T1000 (cell line): ENCODE data around the gene MYH13.

Experiments
- DNase-seq: peaks from one replicate; lab custom pipeline; 2025; ENCODE audit warnings: mixed read lengths; lab: John Stamatoyannopoulos, UW

Gene MYH13

DNA sequence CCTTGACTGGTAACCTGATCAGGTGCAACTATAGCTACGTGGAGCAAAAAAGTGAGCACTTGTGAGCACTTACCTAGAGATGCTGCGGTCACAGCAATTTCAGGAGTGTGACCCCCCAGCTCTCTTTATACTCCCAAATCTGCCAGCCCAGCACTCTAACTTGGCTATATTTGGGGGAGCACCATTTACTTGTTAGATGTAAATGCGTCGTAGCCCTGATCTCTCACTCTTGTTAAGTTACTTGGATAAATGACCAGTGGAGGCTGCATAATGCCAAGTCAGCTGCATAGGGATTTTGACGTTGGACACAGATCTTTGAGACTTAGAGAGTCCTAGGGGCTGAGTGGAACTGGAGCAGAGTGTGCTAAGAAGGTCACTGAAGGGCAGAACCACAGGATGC is at the start of gene MYH13:
TSS of gene MYH13 (minus strand) at position 101 of the 400 bp plus-strand sequence. CDS start 8,476 bp downstream, outside the sequence.
- no peak for DNase-seq

DNA sequence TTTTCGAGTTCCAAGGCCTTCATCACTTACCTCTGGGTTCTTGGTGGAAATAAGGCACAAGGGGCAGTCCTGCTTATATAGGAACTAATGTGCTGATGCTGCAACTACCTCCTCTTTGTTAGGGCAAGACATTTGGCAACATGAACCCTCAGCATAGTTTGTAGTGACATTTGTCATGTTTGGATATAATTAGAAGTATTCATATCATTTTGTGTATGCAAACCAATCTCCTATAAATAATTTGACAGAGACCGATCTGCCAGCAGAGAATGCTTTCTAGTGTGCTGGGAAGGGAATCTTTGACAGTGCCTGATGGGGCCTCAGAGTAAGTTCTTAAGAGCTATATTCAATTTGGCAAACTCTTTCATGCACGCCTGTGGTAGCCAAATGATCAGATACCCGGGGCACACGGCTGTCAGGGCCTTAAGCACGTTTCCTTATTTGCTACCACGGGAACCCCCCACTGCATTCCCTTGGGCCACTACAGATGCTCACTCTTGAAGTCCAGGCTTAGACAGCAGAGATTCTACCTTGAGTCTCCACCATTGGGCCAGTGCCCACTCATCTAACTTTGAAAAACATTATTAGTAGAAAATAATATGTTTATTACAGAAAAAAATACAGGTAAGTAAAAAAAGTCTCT is 49.2 kb upstream of the MYH13 start, which contains the start of gene MYH8:
TSS of gene MYH8 (minus strand) at position 51 of the 643 bp plus-strand sequence. CDS start 1,723 bp downstream, outside the sequence.
- DNase-seq: no peak

DNA sequence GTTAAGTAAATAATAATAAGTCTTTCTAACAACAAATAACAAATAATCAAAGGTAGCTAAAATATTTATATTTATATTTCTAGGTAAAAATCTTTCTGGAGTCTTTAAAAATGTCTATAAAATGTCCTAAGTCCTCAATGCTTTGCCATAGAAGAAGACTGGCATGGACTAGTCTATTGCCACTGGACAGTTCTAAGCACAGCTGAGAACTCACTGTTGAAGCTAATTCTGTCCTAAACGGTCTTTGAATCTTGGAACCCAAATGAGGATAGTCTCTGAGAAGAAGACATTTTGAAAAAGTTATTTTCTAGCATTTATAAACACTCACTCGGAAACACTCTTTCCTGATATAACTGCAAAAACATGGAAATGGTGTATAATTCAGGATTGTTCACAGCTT is 48.4 kb upstream of the MYH13 start:
- DNase-seq: no peak

DNA sequence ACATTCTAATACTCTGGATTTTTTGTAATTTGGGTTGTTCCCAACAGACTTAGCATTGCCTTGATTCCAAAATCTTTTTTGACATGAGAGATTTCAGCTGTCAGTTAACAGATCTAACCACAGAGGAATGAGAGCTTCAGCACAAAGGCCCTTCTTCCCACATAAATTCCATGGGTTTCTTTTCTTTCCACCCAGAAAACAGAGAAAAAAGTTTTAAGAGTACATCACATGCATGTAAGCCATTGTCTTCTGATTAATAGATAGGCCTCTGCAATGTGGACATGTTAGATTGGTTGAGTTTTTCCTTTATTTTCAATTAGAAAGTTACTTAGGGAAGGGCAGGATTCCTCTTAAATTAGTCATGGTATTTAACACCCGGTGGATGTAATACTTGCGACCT is 48.0 kb upstream of the MYH13 start:
- DNase-seq: no peak

DNA sequence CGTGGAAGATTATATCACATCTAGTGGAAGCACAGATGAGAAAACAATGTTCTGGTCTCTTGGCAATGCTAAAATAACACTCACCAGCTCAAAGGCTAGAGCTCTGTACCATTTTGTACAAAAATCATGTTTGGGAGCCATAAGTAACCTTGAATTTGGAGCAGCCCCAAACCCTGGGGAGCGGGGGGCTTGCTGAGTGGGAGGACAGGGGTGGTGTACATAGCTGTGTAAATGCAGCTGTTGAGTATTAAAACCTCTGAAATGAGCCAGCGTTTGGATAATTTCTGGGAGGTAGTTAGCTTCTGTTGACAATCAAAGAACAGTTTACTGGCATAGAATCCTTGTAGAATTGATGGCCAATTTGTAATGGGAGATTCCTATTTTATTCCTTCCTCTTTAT is 44.6 kb upstream of the MYH13 start:
- no peak for DNase-seq

DNA sequence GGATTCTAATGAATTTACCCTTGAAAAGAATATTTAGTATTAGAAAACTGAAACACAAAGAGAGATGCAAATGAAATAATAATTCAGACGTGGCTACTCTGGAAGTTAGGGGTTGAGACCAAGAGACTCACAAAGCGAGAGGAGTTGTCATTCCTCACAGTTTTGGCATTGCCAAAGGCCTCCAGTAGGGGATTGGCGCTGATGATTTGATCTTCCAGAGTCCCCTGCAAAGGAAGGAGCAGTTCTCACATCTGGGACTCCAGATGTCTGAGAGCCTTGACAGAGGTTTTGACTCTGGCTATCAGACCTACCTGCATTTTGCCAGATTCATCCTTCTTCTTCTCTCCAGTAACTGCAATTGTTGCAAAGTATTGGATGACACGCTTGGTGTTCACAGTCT is 42.4 kb upstream of the MYH13 start:
- DNase-seq: no peak

DNA sequence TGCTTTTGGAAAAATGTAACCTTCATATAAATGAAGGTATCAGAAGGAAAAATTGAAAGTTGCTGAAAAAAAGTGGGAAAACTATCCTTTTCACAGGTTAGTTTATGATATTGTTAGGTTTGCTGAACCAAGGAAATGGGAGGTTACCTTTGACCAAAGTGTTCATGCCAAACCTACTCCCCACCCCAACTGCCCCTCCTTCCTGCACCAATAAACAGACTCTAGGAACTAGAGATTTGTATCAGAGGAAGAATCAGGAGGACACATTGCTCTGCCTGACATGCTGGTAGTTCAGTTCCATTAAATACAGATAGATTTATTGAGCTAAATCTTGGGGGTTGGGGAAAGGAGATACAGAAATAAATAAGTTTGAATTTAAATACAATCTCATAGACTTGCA is 30.8 kb upstream of the MYH13 start:
- no peak for DNase-seq

DNA sequence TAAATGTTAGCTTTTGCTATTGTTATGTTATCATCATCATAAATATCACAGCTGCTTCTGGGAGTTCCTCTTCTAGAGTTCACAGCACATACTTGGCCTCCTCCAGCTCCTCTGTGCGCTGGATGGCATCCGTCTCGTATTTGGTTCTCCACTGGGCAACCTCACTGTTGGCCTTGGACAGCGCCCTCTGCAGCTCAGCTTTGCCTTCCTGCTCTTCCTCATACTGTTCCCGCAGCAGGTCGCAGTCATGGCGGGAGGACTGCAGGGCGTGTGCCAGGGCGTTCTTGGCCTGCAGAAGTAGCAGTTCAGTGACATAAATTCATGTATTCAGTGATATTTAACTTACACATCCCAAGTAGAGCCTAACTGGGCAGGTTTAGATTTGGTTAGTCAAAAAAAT is 25.5 kb upstream of the MYH13 start:
- DNase-seq: no peak

DNA sequence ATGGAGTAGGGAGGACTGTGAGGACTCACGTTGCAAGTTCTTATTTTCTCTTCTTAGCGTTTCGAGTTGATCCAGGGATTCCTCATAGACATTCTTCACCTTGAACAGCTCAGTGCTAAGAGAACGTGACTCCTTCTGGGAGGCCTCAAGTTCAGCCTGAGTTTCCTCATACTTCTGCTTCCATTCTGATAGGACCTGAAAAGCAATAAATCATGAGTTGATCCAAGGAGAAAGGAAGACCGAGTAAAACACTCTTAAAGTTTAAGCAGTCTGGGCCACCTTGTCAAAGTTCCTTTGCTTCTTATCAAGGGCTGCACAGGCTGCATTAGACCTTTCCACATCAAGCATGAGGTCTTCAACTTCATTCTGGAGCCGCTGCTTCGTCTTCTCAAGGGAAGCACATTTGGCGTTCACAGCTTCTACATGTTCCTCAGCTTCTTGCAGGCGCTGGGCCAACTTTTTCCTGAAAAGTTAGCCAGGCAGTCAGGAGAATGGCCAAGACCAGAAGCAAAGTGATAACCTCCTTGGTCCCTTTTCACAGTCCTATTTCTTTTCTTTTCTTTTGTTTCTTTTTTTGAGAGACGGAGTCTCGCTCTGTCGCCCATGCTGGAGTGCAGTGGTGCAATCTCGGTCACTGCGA is 23.8 kb upstream of the MYH13 start:
- DNase-seq: no peak

DNA sequence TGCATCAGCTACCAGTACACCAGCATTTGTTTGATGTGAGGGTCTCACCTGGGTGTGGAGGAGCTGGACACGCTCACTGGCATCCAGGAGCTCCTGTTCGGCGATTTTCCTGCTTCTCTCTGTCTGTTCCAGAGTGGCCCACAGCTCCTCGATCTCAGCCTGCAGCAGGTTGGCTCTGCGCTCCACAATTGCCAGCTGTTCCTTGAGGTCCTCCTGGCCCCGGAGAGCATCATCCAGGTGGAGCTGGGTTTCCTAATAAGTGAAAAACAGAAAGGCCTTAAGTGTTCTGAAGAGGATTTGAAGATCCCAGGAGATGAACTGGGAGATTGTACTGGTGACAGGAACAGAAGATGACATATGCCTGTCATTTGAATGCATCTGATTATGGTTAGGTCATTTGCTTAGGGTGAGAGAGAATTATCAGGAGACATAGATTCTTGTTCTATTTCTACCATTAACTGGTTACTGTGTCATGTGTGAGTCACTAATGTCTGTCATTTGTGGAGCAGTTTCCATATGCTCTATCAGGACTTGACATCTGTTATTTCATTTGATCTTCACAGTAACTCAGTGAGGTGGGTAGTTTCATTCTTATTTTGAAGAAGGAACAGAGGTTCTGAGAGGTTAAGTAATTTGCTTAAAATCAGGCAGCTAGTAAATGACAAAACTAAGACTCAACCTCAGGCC is 21.5 kb upstream of the MYH13 start:
- no peak for DNase-seq

DNA sequence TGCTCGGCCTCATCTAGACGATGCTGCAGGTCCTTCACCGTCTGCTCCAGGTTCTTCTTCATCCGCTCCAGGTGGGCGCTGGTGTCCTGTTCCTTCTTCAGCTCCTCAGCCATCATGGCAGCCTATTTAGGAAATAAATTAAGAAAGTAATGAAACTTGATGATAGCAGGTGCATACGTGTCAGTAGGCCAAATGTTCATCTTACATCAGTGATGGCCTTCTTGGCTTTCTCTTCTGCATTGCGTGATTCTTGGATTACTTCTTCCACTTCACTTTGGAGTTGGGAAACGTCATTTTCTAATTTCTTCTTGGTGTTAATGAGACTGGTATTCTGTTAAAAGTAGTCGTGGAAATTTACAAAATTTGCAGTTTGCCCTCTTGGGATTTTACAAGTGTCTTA is 20.1 kb upstream of the MYH13 start:
- DNase-seq: no peak

DNA sequence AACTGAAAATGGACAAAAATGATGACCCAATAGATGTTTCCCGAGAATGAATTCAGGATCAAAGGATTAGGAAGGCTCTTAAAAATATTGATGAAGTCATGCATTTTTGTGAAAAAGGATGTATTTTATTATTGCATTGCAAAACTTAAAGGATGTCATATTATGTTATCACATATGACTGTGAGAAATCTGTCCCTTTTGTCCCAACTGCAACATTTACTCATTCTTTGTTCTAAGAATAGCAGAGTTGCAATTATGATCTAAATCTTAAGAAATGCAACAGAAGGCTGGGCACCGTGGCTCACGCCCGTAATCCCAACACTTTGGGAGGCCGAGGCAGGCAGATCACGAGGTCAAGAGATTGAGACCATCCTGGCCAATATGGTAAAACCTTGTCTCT is 13.1 kb upstream of the MYH13 start:
- DNase-seq: no peak

DNA sequence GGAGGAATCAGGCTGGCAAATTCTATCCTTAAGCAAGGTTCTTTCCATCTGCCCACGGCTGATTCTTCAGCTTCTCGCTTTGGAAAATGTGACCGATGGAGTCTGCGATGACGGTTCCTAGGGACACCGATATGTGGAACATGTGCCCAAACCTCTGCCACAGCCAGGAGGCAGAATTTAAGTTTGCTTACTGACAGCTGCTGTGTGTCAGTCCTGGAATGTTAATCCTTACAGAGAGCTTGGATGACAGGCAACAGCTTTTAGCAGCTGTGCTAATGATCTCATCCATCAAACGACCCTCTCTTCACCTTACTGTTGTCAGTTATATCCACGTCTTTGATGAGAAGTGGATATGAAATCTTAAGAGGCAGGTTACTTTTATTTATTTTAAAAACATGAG is 11.4 kb upstream of the MYH13 start:
- no peak for DNase-seq

DNA sequence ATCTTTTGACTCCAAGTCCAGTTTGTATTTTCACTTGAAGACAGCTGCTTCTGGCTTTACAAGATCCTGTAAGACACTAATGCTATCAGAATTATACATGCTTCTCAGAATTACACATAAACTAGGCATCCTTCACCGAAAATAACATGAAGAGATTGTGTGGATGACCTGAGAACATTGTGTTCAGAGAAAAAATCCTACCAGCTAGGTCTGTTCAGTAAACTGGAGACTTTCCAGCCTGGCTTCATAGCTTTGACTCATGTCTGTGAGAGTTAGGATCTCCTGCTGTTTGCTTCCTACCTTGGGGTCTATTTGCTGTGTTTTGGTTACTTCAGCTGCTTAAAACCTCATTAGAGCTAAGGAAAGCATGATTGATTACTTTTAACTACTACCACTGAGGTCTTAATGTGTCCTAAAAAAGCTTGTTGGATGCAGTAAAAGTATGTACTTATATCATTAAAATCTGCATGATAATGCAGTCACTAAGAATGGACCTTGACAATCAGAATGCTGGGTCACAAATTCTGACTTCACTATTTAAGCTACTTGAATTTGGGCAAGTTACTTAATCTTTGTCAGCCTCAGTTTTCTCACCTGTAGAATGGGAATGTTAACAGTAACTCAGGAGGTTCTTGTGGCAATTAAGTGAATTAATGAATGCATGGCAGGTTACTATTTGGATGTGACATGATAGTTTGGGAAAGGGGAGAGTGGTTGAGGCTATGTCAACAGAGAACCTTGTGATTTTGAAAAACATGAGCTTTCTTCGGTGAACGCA is 8.0 kb upstream of the MYH13 start:
- DNase-seq: no peak

DNA sequence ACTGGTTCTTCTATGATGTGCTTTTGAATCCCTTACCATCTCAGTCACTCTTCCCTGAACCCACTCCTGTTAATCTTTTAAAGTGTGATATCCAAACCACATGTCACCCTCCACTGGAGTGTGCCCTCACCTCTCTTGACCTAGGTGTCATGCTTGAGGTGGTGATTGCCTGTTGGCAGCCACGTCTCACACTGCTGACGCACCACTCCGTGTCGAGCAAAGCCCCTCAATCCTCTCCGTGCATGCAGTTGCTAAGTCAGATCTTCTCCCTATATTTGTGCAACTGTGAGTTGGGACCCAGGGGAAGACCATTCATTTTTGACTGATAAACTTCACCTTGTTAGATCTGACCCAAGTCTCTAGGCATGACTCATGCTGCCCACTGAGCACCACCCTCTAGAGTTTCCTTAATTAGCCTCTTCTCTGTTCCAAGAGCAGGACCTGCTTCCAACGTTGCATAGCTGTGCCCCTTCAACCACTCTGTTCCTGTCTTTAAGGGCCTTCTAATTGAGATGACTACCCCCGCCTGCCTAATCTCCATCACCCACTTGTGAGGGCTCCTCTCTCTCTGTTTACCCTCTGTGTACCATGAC is 2.7 kb downstream of the MYH13 start:
- no peak for DNase-seq

DNA sequence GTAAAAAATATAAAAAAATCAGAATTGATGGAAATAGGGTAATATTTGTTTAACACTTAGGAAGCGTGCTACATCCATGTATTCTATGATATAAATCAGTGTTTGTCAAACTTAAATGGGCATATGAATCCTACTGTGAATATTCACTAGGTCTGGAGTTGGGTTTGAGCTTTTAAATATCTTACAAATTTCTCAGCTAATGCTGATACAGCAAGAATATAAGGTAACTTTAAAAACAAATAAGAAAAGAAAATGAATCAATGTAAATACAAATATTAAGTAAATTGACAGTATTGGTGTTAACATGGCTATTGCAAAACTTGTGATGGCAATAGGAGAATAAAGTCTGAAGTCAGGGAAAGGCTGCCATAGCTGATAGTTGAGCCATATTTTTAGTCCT is 3.6 kb downstream of the MYH13 start:
- DNase-seq: no peak

DNA sequence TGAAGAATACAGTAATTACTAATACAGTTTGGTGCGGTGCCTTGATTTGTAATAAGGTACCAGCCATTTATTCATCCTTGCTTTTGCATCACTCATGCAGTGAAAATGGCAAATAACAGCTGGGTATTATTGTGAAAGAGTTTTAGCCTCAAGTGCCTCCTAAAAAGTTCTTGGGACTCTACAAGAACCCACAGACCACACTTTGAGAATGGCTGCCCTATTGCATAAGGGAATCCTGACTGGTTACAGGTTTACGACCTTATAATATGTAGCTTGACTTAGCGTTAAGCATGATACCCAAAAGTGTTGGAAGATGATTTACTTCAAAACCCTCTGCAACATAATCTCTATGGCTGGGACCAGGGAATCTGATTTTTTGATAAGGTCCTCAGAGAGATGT is 4.2 kb downstream of the MYH13 start:
- DNase-seq: no peak

DNA sequence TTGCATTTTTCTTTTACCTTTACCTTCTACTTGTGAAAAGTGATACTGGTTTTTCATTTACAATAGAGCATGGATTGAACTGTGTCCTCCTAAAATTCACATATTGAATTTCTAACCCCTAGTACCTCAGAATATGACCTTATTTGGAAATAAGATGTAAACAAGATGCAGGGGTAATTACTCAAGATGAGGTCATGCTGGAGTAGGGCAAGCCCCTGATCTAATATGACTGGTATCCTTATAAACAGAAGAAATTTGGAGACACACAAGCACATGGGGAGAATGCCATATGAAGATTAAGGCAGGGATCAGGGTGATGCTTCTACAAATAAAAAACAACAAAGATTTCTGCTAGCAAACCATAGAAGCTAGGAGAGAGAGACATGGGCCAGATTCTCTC is 12.2 kb downstream of the MYH13 start:
- no peak for DNase-seq

DNA sequence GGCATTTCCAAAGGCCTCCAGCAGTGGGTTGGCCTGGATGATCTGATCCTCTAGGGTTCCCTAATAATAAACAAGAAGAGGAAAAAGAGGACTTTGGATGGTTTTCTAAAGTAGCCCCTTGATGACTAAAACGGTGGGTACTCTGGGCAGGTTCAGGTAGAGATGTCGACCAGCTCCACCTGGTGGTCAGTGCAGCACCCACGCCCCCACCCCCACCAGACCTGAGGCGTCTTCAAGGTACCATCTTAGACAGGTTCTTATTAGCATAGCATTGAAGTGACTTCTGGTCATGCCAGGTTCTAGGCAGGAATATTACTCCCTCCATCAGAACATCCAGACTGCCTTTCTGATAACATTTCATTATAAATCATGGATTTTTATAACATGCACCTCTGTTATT is 15.0 kb downstream of the MYH13 start:
- DNase-seq: no peak

DNA sequence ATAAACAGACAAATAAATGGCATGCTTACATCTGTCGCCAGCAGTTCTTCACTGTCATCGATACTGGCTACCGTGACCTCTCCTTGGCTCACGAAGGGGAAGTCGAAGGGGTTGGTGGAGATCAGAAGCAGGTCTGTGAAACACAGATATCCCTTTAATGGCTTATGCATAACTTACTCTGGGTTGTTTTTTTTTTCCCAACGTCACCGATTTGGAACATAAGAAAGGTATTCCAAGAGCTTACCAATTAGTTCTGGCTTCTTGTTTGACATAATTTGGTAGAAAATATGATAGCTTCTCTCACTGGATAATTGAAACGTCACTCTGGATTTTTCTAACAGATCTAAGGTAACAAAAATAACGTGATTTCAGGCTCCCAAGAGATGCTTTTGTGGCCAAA is 18.2 kb downstream of the MYH13 start:
- DNase-seq: no peak

DNA sequence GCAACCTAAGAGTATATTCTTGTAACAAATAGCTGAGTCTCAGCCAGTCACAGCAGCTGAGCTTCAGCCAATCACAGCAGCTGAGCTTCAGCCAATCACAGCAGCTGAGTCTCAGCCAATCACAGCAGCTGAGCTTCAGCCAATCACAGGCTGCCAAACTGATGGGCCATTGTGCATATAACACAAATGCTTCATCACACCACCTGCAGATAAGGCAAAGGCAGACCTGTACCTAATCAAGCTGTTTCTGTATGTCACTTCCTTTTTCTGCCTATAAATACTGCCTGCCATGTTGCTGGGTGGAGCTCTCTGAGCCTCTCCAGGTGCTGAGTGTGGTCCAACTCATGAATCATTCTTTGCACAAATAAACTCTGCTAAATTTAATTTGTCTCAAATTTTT is 19.9 kb downstream of the MYH13 start:
- DNase-seq: no peak

DNA sequence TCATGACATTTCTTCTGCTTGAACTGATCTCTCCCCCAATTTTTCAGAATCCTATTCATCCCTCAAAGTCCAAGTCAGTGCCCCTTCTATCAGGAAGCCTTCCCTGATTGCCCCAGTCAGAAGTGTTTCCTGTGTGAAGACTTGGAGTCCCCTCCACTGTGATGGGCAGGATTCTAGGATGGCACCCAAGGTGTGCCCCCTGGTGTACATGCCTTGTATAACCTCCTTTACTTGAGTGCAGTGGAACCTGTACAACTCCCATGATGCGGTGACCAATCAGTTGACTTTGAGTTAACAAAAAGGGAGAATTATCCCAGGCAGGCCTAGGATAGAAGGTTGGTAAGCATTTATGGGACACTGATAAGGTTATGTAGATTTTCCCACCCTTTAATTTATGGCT is 23.4 kb downstream of the MYH13 start:
- no peak for DNase-seq
